Measurements from ENCODE around the gene CECR2. TPM values are rescaled to one million over a fixed set of nuclear protein-coding genes. Genes with fewer than 3 reads are reported as not detected.

The CECR2 gene
- total RNA-seq, 1 donor from 2014 or later, result 25.3 TPM

GRCh38 chr22:17483688-17484372 is 114.6 kb downstream of the CECR2 start:
- TF ChIP-seq CTCF (conservative IDR thresholded peaks at IDR 0.05), result no peak
- H3K27me3 Mint-ChIP-seq, result no peaks in the 10 kb centered on the region
- H3K4me3 Mint-ChIP-seq, result no peak overlapping the region
- no peak overlapping the region for H3K27ac Mint-ChIP-seq
- no peaks in the 10 kb centered on the region for H3K9me3 Mint-ChIP-seq
- H3K36me3 Mint-ChIP-seq, result peaks cover 4% of the 10 kb centered on the region
- no peaks in the 10 kb centered on the region for H3K4me1 Mint-ChIP-seq (ENCODE audit: unreplicated experiment)
- no peak for DNase-seq (ENCODE audit: extremely low spot score, unreplicated experiment)

- Mint-ChIP-seq H3K27me3 (no peaks in the 10 kb centered on the region), H3K27ac (no peak overlapping the region), H3K9me3 (no peaks in the 10 kb centered on the region), H3K36me3 (peaks cover 4% of the 10 kb centered on the region), H3K4me1 (ENCODE audit: unreplicated experiment) (no peaks in the 10 kb centered on the region), H3K4me3 (no peak overlapping the region)
- TF ChIP-seq CTCF (conservative IDR thresholded peaks at IDR 0.05), result no peak
- DNase-seq (ENCODE audit: extremely low spot score, unreplicated experiment), result no peak
These were observed 115.3 kb downstream of the CECR2 start for GRCh38 chr22:17484608-17485007.

GRCh38 chr22:17486313-17486712 is 117.1 kb downstream of the CECR2 start:
- H3K36me3 Mint-ChIP-seq, result peaks cover 9% of the 10 kb centered on the region

GRCh38 chr22:17486719-17487118 is 117.5 kb downstream of the CECR2 start:
- H3K36me3 Mint-ChIP-seq, result peaks cover 5% of the 10 kb centered on the region
- TF ChIP-seq CTCF (conservative IDR thresholded peaks at IDR 0.05), result no peak
- no peak for DNase-seq (ENCODE audit: extremely low spot score, unreplicated experiment)
- no peak overlapping the region for H3K4me3 Mint-ChIP-seq
- no peaks in the 10 kb centered on the region for H3K27me3 Mint-ChIP-seq
- peaks cover 6% of the 10 kb centered on the region for H3K4me1 Mint-ChIP-seq (ENCODE audit: unreplicated experiment)
- no peaks in the 10 kb centered on the region for H3K9me3 Mint-ChIP-seq
- H3K27ac Mint-ChIP-seq, result no peak overlapping the region

More at GRCh38 chr22:17486313-17486712, 117.1 kb downstream of the CECR2 start:
- Mint-ChIP-seq H3K9me3 (no peaks in the 10 kb centered on the region), H3K27ac (no peak overlapping the region), H3K4me1 (ENCODE audit: unreplicated experiment) (peaks cover 6% of the 10 kb centered on the region), H3K27me3 (no peaks in the 10 kb centered on the region), H3K4me3 (no peak overlapping the region)
- TF ChIP-seq CTCF (conservative IDR thresholded peaks at IDR 0.05), result no peak
- no peak for DNase-seq (ENCODE audit: extremely low spot score, unreplicated experiment)

- no peak for DNase-seq (ENCODE audit: extremely low spot score, unreplicated experiment)
- H3K27ac Mint-ChIP-seq, result no peak overlapping the region
- no peak overlapping the region for H3K4me3 Mint-ChIP-seq
- TF ChIP-seq CTCF (conservative IDR thresholded peaks at IDR 0.05), result no peak
- H3K27me3 Mint-ChIP-seq, result no peaks in the 10 kb centered on the region
- no peaks in the 10 kb centered on the region for H3K9me3 Mint-ChIP-seq
- peaks cover 13% of the 10 kb centered on the region for H3K4me1 Mint-ChIP-seq (ENCODE audit: unreplicated experiment)
- peaks cover 5% of the 10 kb centered on the region for H3K36me3 Mint-ChIP-seq
These were observed 119.8 kb downstream of the CECR2 start for GRCh38 chr22:17489101-17489500.

Measured in type B pancreatic cell (in vitro differentiated cells).